PFSK-1 (cell line): ENCODE data around the gene BCAS3.

Experiments
- FOXP2 ChIP-seq: optimal IDR thresholded peaks from 2 replicates; pipeline ENCODE3; 2011; ENCODE audit warnings: borderline replicate concordance, control low read depth, inconsistent platforms; ENCODE audit not compliant: insufficient read depth; ENCODE audit errors: extremely low read length, extremely low read depth
- POLR2AphosphoS5 ChIP-seq: IDR thresholded peaks from 2 replicates; pipeline ENCODE4 v1.6.1; 2012; ENCODE audit warnings: low read depth, mild to moderate bottlenecking, control low read depth, low read length, moderate library complexity
- SIN3A ChIP-seq: IDR thresholded peaks from 2 replicates; pipeline ENCODE4 v1.6.1; 2012; ENCODE audit warnings: mild to moderate bottlenecking, low read length, moderate library complexity, borderline replicate concordance; ENCODE audit not compliant: insufficient read depth
- TAF1 ChIP-seq: IDR thresholded peaks from 2 replicates; pipeline ENCODE4 v1.6.1; 2012; ENCODE audit warnings: low read length, control low read depth, borderline replicate concordance; ENCODE audit not compliant: insufficient read depth
- TF ChIP-seq, protein P1 (sequence below), 2 experiments: IDR thresholded peaks; 2 replicates each; pipeline versions ENCODE4 v1.6.1 to v1.8.0; 2011 to 2012; ENCODE audit warnings: low read depth in 2 of 2, low read length in 2 of 2, control low read depth in 1 of 2, inconsistent platforms in 1 of 2, mild to moderate bottlenecking in 1 of 2, moderate library complexity in 1 of 2; ENCODE audit not compliant: insufficient read depth in 1 of 2

The BCAS3 gene

GRCh38 chr17:61126473-61127249 is 449.0 kb downstream of the BCAS3 start:
- TF ChIP-seq TAF1 (no peak), SIN3A (no peak)
- TF ChIP-seq, protein P1, sequence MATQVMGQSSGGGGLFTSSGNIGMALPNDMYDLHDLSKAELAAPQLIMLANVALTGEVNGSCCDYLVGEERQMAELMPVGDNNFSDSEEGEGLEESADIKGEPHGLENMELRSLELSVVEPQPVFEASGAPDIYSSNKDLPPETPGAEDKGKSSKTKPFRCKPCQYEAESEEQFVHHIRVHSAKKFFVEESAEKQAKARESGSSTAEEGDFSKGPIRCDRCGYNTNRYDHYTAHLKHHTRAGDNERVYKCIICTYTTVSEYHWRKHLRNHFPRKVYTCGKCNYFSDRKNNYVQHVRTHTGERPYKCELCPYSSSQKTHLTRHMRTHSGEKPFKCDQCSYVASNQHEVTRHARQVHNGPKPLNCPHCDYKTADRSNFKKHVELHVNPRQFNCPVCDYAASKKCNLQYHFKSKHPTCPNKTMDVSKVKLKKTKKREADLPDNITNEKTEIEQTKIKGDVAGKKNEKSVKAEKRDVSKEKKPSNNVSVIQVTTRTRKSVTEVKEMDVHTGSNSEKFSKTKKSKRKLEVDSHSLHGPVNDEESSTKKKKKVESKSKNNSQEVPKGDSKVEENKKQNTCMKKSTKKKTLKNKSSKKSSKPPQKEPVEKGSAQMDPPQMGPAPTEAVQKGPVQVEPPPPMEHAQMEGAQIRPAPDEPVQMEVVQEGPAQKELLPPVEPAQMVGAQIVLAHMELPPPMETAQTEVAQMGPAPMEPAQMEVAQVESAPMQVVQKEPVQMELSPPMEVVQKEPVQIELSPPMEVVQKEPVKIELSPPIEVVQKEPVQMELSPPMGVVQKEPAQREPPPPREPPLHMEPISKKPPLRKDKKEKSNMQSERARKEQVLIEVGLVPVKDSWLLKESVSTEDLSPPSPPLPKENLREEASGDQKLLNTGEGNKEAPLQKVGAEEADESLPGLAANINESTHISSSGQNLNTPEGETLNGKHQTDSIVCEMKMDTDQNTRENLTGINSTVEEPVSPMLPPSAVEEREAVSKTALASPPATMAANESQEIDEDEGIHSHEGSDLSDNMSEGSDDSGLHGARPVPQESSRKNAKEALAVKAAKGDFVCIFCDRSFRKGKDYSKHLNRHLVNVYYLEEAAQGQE (IDR thresholded peaks at IDR 0.05; ENCODE audit: insufficient read depth in 1 of 2, low read depth in 2 of 2, low read length in 2 of 2): no peak

DNA sequence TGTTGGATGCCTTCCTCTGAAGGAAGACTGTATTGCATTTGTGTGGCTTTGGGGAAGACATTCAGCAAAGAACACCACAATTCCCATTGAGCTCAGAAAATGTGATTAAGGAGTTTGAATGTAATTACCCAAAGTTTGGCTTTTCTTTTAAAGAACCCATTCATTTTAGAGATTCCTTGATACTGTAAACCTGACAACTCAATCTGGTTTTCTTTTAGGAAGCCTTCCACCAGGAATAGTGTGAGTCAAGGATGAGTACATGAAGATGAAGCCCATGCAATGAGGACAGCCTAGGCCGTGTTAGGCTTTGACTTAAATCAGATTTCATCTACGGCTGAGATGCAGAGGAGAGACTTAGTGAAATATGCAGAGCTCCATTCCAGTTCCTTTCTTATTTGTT is 450.3 kb downstream of the BCAS3 start:
- no peak for TF ChIP-seq SIN3A
- no peak for TF ChIP-seq FOXP2
- no peak for TF ChIP-seq POLR2AphosphoS5
- TF ChIP-seq, protein P1 (IDR thresholded peaks at IDR 0.05; ENCODE audit: insufficient read depth in 1 of 2, low read depth in 2 of 2, low read length in 2 of 2): no peak
- no peak for TF ChIP-seq TAF1

- TF ChIP-seq, protein P1 (IDR thresholded peaks at IDR 0.05; ENCODE audit: insufficient read depth in 1 of 2, low read depth in 2 of 2, low read length in 2 of 2): no peak
- TF ChIP-seq POLR2AphosphoS5: no peak
- no peak for TF ChIP-seq SIN3A
- no peak for TF ChIP-seq TAF1
- no peak for TF ChIP-seq FOXP2
Observed at GRCh38 chr17:61128661-61129115, 451.0 kb downstream of the BCAS3 start.

DNA sequence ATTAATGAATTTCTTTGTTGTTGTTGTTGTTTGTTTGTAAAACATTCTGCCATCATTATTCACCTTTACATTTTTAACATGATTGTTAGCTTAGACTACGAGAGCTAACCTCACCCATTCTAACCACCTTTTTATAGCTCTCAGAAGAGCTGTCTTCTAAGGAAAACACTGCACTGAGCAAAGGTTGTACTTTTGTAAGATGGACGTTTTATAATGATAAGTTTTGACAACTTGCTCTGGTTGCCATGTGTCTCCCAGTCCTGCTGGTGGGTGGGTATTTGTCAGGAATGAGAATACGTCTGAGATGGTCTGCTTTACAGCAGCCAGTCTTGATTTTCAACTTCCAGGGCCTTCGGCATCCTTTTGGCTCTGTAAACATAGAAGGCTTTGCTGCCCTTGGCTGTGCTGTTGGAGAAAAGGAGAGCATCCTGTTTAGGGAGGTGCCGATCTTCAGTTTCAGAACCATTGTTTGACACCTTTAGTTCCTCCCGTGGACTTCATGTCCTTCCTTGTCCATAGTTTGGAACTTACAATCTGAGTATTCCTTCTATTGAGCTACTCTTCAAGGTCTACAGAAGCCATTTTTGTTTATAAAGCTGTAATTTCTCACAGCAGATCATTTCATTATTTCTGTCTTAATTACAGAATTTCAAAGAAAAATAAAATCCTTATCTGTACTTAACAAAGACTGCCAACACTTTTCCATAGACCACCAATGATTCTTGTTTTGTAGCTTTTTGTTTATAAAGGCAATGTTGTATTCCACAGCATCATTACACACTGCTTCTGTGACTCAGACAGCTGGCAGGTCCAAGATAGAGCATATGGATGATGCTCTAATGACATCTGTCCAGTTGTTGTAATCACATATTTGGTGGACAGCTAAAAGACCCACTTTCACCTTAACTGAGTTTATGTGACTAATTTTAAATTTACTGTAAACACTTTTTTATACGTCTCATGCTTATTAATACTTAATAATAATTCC is 451.9 kb downstream of the BCAS3 start:
- TF ChIP-seq, protein P1 (IDR thresholded peaks at IDR 0.05; ENCODE audit: insufficient read depth in 1 of 2, low read depth in 2 of 2, low read length in 2 of 2): no peak
- TF ChIP-seq POLR2AphosphoS5 (no peak), FOXP2 (no peak), SIN3A (no peak), TAF1 (no peak)
